Left renal cortex interstitium (tissue), 4 donors: Measurements from ENCODE around the gene GCK. TPM values are rescaled to one million over a fixed set of nuclear protein-coding genes. Genes with fewer than 3 reads are reported as not detected.
A peak's percentile ranks its signal among the peaks of the same experiment; 100 is the strongest.
"Not testable (repeated sequence)": the region's sequence is repeated elsewhere in the genome, so short reads cannot be mapped to it uniquely, and the experiment has no call there.

Experiments used
- DNase-seq, 4 donors: peaks; one replicate each; pipeline ENCODE4 v3.0.0-alpha.2; 2013; ENCODE audit warnings: low read depth in 4 of 4, low spot score in 2 of 4, missing footprints in 1 of 4
- polyA plus RNA-seq, 4 donors: library from polyadenylated mRNA; unstranded; fragments of 120-200 nt; gene quantifications; one replicate each; pipeline ENCODE4 v1.2.1, GENCODE V29; 2013; ENCODE audit not compliant: insufficient read length in 4 of 4

The GCK gene
- polyA plus RNA-seq, 4 donors = 3.2 to 4.8 (median 3.9) TPM

DNA sequence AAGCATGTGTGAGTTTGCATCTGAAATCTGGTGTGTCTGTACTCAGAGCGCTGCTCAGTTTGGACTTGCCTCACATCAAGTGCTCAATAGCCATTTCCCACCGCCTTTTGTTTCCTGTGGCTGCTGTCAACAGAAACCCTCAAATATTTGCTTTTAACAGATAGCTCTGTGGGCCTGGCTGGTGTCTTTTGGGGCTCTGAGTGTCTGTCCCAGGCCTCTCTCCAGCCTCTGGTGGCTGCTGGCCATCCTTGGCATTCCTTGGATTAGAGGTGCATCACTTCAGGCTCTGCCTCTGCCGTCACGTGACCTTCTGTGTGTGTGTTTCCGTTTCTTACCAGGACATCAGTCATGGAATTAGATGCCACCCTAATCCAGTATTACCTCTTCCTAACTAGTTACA lies 20.9 kb upstream of the GCK start:
- no peak for DNase-seq

DNA sequence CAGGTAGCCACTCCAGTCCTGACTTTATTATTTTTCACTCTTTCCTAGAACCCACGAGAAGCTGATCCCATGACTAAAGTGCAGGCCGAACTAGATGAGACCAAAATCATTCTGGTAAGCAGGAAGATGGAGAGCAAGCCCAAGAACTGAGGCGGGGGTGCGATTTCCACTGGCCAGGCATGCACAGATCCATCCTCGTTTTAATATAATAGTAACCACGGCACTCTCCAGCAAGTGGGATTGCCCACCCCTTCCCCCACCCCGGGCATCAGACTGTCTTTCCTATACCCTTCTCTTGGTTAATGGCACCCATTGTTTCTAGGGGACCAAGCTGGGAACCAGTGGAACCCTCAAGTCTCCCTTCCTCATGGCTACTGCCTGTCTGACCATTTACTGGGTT lies 18.8 kb upstream of the GCK start:
- no peak for DNase-seq

- no peak for DNase-seq
Measured at GRCh38 chr7:44206008-44206407, 16.8 kb upstream of the GCK start.

- DNase-seq = no peak
Measured at GRCh38 chr7:44201813-44202212, 12.6 kb upstream of the GCK start.

DNA sequence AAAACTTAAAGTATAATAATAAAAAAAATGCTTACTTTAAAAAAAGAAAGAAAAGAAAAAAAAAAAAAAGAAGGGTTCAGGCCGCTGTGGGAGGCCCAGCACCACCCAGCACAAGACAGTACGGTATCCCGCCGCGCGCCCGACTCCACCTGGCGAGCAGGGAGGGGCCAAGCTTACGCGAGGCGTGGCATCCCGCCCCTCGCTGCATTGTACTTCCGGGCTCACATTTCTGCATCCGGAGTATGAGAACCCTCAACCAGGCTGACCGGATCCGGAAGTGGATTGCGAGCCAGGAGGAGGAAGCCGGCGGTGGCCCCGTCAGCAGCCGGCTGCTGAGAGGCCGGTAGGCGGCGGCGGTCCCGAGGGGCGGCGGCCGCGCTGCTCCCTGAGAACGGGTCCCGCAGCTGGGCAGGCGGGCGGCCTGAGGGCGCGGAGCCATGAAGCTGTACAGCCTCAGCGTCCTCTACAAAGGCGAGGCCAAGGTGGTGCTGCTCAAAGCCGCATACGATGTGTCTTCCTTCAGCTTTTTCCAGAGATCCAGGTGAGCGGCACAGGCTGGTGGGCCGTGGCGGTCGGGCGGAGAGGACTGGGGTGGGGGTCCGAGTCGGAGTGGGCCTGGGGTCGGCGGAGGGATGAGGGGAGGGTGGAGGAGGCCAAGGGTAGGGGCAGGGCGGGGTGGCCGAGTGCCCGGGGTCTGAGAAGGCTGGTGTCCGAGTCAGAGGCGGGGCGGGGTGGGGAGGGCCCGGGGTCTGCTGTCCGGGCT lies 11.6 kb upstream of the GCK start, which contains the start of gene YKT6:
YKT6 (plus strand) TSS at position 280 of the 763 bp plus-strand sequence; CDS start at position 438, 158 bp downstream.
- DNase-seq = peak; percentile 72 to 93 (median 81)

DNA sequence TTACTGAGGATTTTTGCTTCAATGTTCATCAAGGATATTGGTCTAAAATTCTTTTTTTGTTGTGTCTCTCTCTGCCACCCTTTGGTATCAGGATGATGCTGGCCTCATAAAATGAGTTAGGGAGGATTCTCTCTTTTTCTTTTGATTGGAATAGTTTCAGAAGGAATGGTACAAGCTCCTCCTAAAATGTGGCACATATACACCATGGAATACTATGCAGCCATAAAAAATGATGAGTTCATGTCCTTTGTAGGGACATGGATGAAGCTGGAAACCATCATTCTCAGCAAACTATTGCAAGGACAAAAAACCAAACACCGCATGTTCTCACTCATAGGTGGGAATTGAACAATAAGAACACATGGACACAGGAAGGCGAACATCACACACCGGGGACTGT lies 10.9 kb upstream of the GCK start:
- not testable (repeated sequence) for DNase-seq

GRCh38 chr7:44197474-44197873 lies 8.2 kb upstream of the GCK start:
- DNase-seq = no peak

DNA sequence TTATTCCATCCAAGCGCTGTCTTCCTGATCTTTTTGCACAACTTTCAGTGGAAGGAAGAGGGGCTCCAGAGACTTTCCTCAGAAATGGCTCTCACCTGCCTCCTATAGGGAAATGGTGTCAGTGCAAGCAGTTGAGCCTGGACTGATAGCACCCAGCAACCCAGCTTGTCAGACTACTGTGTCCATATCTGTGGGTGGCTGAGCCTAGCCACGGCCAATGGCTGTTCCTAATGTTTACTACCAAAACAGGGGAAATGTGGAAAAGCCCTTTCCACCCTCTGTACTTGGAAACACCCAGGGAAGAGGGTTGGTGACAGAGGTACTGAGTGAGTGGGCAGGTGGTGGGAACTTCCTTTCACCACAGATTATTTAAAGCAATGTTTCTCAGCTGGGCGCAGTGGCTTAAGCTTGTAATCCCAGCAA lies 7.2 kb upstream of the GCK start:
- DNase-seq = no peak

GRCh38 chr7:44195889-44196288 lies 6.7 kb upstream of the GCK start:
- DNase-seq = no peak

- DNase-seq = no peak
Measured at GRCh38 chr7:44194562-44195145, 5.4 kb upstream of the GCK start.

GRCh38 chr7:44194069-44194468 lies 4.8 kb upstream of the GCK start:
- no peak for DNase-seq

DNA sequence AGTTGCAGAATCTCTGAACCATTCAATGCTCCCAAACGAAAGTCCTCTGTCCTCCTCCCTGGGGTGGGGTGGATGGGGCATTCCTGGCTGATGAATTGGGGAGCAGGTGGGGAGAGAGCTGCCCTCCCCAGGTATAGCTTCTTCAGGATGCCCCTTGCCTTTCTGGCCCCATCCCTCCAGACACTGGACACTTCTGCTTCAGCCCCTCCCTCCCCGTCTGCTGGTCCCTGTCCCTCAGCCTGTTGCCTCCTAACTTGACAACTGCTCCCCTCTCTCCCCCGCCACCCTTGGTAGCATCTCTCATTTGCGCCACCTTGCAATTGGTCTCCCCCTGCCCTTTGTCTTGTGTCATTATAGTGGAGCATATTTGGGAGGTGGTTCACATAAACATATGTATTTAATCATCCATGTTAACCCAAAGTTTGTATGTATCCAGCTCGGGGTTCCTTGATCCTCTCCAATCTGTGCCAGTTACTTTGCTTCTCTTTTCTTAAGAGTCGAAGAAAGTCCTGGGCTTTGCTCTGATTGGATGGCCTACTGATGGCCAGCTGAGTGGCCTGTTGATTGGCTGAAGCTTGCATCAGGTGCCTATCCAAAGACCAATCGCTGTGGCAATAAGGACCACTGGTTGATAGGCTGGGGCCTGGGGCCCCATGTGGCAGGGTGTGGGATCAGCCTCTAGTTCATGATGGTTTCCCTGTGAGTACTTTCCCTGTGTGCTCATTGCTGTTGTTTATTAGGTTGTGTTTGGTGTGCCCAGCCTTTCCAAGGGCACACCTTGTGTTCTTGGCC lies 4.0 kb upstream of the GCK start:
- no peak for DNase-seq

DNA sequence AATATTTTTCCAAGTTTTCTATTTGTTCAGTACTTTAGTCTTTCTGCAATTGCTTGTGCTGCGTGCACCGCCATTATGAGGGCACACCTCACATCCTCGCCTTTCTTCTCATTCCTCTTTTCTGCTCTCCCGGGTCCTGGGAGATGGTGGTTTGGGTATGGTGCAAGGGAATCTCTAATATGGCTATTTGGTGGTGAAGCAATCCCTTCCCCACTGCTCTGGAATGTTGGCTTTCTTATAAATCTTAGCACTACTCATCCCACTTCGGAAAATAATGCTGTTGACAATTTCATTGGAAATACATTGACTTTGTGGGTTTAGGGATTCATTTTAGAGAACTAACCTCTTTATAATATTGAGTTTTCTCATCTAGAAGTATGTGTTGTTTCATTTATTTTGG lies 1.9 kb upstream of the GCK start:
- DNase-seq = no peak

- no peak for DNase-seq
Measured at GRCh38 chr7:44189993-44190872, 994 bp upstream of the GCK start.

DNA sequence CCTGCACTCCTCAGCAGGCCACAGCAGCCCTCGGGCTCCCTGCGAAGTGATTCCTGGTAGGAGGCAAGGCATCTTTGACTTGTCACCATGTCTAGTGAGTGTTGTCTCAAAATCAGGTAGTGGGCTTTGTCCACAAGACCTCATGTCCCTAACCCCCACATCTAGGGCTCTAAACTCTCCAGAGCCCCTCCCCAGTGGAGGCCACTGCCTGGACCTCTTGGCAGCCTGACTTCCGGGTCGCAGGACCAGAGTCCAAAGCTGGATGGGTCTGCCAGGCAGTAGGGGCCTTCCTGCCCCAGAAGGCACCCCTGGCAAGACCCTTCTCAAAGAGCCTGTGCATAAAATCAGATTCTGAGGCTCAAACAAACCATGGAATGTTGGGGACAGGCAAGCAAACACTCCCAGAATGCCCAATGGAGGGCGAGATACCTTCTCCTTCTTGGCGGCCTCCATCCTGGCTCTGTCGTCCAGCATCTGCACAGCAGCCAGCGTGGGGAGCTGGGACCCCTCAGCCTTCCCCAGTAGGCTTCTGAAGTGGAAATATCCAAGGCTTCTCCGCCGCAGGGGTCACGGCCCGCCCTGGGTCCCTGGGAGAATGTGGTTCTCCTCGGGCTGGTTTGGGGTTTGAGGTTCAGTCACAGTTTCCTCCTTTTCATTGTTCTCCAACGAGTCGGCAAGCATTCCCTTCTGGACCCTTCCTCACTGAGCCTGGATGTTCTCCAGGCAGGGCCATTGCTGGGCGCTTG lies 586 bp downstream of the GCK start:
- DNase-seq = no peak

- no peak for DNase-seq
Measured at GRCh38 chr7:44187636-44188416, 1.4 kb downstream of the GCK start.

DNA sequence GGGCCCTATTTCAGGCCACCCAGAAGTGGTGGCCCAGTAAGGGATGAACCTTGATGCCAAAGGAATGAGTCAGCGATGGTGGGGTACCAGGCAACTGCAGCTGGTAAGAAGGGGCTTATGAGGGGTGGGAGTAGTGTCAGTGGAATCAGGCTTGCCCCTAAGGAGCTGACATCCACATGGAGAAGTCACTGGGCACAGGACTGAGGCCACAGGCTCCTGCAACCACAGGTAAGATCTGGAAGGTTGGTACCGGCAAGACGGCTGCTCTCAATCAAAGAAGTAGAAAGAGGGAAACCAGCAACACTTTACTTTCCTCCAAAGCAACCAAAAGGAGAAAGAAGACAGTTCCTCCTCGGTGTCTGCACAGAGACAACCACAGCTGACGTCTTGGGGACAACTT lies 2.5 kb downstream of the GCK start:
- DNase-seq = no peak

DNA sequence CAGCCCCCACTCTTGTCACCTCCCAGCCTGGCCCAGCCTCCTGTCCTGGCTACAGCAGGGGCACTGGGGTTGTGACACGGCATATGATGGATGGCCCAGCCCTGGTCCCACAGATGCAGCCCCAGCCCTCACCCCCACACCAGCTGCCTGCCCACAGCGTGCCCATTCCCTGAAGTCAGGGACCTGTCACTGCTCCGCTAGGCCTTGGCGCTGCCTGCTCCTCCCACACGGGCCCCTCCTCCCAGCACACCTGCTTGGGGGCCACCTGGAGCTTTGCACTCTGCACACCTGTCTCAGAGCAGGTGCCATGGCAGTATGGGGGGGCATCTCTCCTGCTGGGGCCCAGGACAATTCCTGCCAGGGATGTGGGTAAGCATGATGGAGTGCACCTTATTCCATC lies 3.5 kb downstream of the GCK start:
- no peak for DNase-seq

GRCh38 chr7:44184873-44185446 lies 4.3 kb downstream of the GCK start:
- DNase-seq = no peak
